ENCODE data around the gene OTX2. TPM values are rescaled to one million over a fixed set of nuclear protein-coding genes. Genes with fewer than 3 reads are reported as not detected.

OTX2 gene
- total and polyA plus RNA-seq, 2 of the 4 experiments (the other 2 are of a cell fraction), result not detected

DNA sequence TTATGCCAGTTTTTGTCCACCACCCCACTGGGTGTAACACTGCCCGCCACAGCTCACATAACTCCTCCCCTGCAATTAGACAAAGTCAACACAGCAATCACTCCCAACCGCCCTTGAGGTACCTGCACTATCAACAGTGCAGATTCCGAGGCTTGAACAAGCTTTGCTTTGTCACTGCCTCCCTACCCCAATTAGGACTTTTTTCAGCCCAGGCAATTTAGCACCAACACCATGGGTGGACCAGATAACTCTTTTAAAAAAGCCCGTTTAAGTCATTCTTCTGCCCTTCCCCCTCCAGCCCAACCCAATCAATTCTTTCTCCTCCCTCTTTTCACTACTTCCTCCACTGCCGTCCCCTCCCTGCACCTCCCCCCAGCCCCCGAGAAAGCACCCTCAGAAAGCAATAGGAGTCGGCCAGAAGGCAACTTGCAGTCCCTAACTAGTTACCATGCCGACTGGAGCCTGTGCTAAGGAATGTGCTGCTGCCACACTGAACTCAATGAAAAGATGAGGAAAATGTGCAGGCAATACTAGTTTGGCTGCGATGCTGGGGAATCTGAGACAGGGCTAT, 45.7 kb upstream of the OTX2 start:
- Histone ChIP-seq H3K4ac (ENCODE audit: low read depth, low read length) (no peak overlapping the region), H3K18ac (ENCODE audit: low read depth, low read length) (no peak overlapping the region), H2BK20ac (ENCODE audit: low read depth, low read length) (no peak overlapping the region), H3K36me3 (ENCODE audit: control insufficient read depth, insufficient read depth, low read length) (no peaks in the 10 kb centered on the region), H4K8ac (ENCODE audit: low read depth in 2 of 2, low read length in 2 of 2) (no peak overlapping the region), H3K79me1 (ENCODE audit: low read depth in 1 of 2, low read length in 2 of 2) (no peaks in the 10 kb centered on the region), H2AK9ac (replicated peaks; ENCODE audit: low read depth, low read length, poor library complexity) (no peak overlapping the region), H3K27ac (ENCODE audit: insufficient read depth, low read length) (no peak overlapping the region), H4K91ac (ENCODE audit: insufficient read depth, low read depth, low read length) (no peak overlapping the region), H3K4me3 (ENCODE audit: insufficient read depth, low read depth, low read length) (no peak overlapping the region), H3K14ac (replicated peaks; ENCODE audit: low read depth, low read length) (no peak overlapping the region), H3K56ac (ENCODE audit: extremely low read depth, insufficient read depth, low read length) (no peak overlapping the region), H4K20me1 (ENCODE audit: insufficient read depth, low read length) (no peaks in the 10 kb centered on the region), H3K4me1 (ENCODE audit: control insufficient read depth, insufficient read depth, low read length) (no peaks in the 10 kb centered on the region), H2BK5ac (ENCODE audit: low read depth, low read length, poor library complexity, severe bottlenecking) (no peak overlapping the region), H2BK15ac (ENCODE audit: low read depth, low read length) (no peak overlapping the region), H2BK120ac (ENCODE audit: low read depth, low read length) (no peak overlapping the region), H2AK5ac (ENCODE audit: low read depth, low read length) (no peak overlapping the region), H3K9ac (ENCODE audit: low read depth, low read length) (no peak overlapping the region), H3K9me3 (ENCODE audit: control insufficient read depth, insufficient read depth, low read length) (no peaks in the 10 kb centered on the region), H3K9me1 (ENCODE audit: insufficient read depth, low read length) (no peaks in the 10 kb centered on the region), H2AFZ (replicated peaks; ENCODE audit: low read length, poor library complexity) (no peak overlapping the region), H4K5ac (ENCODE audit: low read depth, low read length) (no peak overlapping the region), H3K4me2 (ENCODE audit: low read depth, low read length) (no peak overlapping the region), H3K27me3 (ENCODE audit: control insufficient read depth, insufficient read depth, low read length) (no peaks in the 10 kb centered on the region), H3K23ac (ENCODE audit: low read depth, low read length) (no peak overlapping the region)
- intact Hi-C loops (cut with micrococcal nuclease) (no loop called here), dilution Hi-C loops (cut with HindIII; ENCODE audit: low sequenced_read_pairs, unreplicated experiment) (no loop called here), in situ Hi-C loops (cut with MboI; ENCODE audit: low sequenced_read_pairs) (no loop called here)
- TF ChIP-seq, protein P1, sequence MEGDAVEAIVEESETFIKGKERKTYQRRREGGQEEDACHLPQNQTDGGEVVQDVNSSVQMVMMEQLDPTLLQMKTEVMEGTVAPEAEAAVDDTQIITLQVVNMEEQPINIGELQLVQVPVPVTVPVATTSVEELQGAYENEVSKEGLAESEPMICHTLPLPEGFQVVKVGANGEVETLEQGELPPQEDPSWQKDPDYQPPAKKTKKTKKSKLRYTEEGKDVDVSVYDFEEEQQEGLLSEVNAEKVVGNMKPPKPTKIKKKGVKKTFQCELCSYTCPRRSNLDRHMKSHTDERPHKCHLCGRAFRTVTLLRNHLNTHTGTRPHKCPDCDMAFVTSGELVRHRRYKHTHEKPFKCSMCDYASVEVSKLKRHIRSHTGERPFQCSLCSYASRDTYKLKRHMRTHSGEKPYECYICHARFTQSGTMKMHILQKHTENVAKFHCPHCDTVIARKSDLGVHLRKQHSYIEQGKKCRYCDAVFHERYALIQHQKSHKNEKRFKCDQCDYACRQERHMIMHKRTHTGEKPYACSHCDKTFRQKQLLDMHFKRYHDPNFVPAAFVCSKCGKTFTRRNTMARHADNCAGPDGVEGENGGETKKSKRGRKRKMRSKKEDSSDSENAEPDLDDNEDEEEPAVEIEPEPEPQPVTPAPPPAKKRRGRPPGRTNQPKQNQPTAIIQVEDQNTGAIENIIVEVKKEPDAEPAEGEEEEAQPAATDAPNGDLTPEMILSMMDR (conservative IDR thresholded peaks at IDR 0.05; ENCODE audit: low read depth, low read length), result no peak
- no peak for TF ChIP-seq POLR2A (IDR thresholded peaks at IDR 0.05; ENCODE audit: low read depth, low read length)
- no peak for TF ChIP-seq NFE2L2 (IDR thresholded peaks at IDR 0.05; ENCODE audit: low read depth, low read length)
- TF ChIP-seq CEBPB (IDR thresholded peaks at IDR 0.05; ENCODE audit: low read depth, low read length), result no peak
- TF ChIP-seq MAZ (IDR thresholded peaks at IDR 0.05; ENCODE audit: borderline replicate concordance, low read depth, low read length), result no peak
- TF ChIP-seq RAD21 (IDR thresholded peaks at IDR 0.05; ENCODE audit: low read length), result no peak
- TF ChIP-seq MXI1 (IDR thresholded peaks at IDR 0.05; ENCODE audit: borderline replicate concordance, low read depth, low read length), result no peak
- TF ChIP-seq MAFK (IDR thresholded peaks at IDR 0.05; ENCODE audit: low read depth, low read length), result no peak
- ChIA-PET POLR2A (ENCODE audit: unreplicated experiment) (no interaction called here), CTCF (no interaction called here)
- no TSS peak for BruUV-seq (replicated peaks)
- 0% methylated on average over 2 of the region's 9 CpGs; no CpG with 5 or more reads in 1 of the 2 experiments for WGBS, 2 experiments (ENCODE audit: extremely low coverage in 2 of 2, insufficient read length in 1 of 2)
- DNase-seq (no peak), ATAC-seq (ENCODE audit: low read depth) (no peak)

Data from IMR-90 (cell line).